Measurements from ENCODE around the gene CRB3. TPM values are rescaled to one million over a fixed set of nuclear protein-coding genes. Genes with fewer than 3 reads are reported as not detected.
A peak's percentile ranks its signal among the peaks of the same experiment; 100 is the strongest.

Gene CRB3
- total and polyA plus RNA-seq, 8 donors: 14.9 to 78.8 (median 17.9) TPM

DNA sequence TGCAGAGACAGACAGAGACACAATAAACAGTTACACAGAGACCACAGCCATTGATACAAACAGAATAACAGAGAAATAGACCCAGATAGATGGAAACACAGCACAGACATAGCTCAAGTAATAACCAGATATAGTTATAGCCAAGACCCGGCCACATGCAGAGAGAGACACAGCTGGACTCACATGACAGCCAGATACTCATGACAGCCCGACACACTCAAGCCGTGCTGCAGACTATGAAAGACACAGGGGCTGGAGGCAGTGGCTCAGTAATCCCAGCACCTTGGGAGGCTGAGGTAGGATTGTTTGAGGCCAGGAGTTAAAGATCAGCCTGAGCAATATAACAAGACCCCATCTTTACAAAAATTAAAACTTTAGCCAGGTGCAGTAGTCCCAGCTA is 19.2 kb downstream of the CRB3 start:
- Histone ChIP-seq H3K4me1 (peaks cover 0 to 14% of the 10 kb centered on the region in 2 donors), H3K4me3 (no peak overlapping the region), H3K27me3 (no peaks in the 10 kb centered on the region), H3K9me3 (no peaks in the 10 kb centered on the region), H3K36me3 (no peaks in the 10 kb centered on the region), H3K27ac (no peak overlapping the region)
- no peak for DNase-seq
- intact Hi-C loops (cut with DNase I): no loop called here
- TF ChIP-seq, protein P1, sequence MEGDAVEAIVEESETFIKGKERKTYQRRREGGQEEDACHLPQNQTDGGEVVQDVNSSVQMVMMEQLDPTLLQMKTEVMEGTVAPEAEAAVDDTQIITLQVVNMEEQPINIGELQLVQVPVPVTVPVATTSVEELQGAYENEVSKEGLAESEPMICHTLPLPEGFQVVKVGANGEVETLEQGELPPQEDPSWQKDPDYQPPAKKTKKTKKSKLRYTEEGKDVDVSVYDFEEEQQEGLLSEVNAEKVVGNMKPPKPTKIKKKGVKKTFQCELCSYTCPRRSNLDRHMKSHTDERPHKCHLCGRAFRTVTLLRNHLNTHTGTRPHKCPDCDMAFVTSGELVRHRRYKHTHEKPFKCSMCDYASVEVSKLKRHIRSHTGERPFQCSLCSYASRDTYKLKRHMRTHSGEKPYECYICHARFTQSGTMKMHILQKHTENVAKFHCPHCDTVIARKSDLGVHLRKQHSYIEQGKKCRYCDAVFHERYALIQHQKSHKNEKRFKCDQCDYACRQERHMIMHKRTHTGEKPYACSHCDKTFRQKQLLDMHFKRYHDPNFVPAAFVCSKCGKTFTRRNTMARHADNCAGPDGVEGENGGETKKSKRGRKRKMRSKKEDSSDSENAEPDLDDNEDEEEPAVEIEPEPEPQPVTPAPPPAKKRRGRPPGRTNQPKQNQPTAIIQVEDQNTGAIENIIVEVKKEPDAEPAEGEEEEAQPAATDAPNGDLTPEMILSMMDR (IDR thresholded peaks at IDR 0.05): no peak
- no peak for ATAC-seq

DNA sequence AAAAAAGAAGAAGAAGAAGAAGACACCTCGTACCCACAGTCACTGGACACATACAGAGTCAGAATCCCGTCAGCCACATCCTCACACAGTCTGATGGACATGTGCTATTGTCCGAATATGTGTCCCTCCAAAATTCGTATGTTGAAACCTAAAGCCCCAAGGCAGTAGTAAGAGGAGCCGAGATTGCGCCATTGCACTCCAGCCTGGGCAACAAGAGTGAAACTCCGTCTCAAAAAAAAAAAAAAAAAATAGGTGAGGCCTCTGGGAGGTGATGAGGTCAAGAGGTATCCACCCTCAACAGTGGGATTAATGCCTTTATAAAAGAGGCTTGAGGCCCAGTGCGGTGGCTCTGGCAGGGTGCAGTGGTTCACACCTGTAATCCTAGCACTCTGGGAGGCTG is 20.2 kb downstream of the CRB3 start:
- Histone ChIP-seq H3K4me1 (peaks cover 0 to 14% of the 10 kb centered on the region in 2 donors), H3K4me3 (no peak overlapping the region), H3K36me3 (no peaks in the 10 kb centered on the region), H3K27me3 (no peaks in the 10 kb centered on the region), H3K9me3 (no peaks in the 10 kb centered on the region), H3K27ac (no peak overlapping the region)
- ATAC-seq (peak; percentile 58), DNase-seq (no peak)
- intact Hi-C loops (cut with DNase I): no loop called here
- TF ChIP-seq, protein P1 (IDR thresholded peaks at IDR 0.05): no peak

DNA sequence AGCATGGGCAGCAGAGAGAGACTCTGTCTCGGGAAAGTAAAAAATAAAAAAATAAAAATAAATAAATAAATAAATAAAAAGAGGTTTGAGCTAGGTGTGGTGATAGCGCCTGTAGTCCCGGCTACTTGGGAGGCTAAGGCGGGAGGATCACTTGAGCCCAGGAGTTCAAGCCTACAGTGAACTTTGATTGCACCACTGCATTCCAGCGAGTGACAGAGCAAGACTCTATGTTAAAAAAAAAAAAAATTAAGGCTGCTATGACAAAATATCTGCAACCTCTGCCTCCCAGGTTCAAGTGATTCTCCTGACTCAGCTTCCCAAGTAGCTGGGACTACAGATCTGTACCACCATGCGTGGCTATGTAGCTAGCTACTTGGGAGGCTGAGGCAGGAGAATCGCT is 20.8 kb downstream of the CRB3 start:
- ATAC-seq (no peak), DNase-seq (no peak)
- Histone ChIP-seq H3K27me3 (no peaks in the 10 kb centered on the region), H3K36me3 (no peaks in the 10 kb centered on the region), H3K9me3 (no peaks in the 10 kb centered on the region), H3K4me1 (peaks cover 0 to 14% of the 10 kb centered on the region in 2 donors), H3K4me3 (no peak overlapping the region), H3K27ac (no peak overlapping the region)
- TF ChIP-seq, protein P1 (IDR thresholded peaks at IDR 0.05): no peak
- intact Hi-C loops (cut with DNase I): no loop called here

DNA sequence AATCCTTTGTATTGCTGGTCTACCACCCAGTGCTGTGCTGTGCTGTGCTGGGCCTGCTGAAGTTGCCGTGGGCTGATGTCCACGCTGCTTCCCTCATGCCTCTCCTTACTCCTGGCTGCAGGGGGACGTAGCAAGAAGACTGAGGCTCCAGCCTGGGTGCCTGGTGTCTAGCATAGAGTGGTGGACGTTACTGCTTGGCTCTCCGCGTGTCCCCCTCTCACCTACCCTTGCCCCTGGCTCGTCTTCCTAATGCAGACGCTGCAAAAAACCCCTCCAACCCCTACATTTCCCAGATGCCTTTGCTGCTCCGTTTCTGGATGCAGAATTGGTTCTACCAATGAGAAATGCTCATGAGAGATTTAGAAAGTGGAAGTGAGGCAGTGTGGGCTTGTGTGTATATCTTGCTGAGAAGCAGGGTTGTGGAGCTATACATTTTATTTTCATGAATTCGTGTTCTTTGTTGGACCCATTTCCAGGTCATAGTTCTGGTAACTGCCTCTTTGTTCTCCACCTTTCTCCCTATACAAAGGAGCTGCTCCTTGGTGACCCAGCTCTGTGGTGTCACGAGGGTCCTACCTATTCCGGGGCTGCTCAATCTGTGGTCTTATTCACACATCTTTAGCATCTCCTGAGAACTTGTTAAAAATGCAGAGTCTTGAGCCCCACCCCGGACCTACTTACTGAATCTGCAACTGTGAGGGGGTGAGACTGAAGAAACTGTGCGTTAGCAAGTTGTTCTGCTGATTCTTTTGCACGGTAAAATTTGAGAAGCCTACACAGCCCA is 25.4 kb downstream of the CRB3 start:
- intact Hi-C loops (cut with DNase I): no loop called here
- DNase-seq (no peak), ATAC-seq (no peak)
- H3K36me3 ChIP-seq: no peaks in the 10 kb centered on the region
- H3K4me3 ChIP-seq: no peak overlapping the region
- H3K9me3 ChIP-seq: peaks cover 0 to 7% of the 10 kb centered on the region in 2 donors
- TF ChIP-seq, protein P1 (IDR thresholded peaks at IDR 0.05): no peak
- no peak overlapping the region for H3K27ac ChIP-seq
- H3K4me1 ChIP-seq: no peaks in the 10 kb centered on the region
- H3K27me3 ChIP-seq: no peaks in the 10 kb centered on the region

DNA sequence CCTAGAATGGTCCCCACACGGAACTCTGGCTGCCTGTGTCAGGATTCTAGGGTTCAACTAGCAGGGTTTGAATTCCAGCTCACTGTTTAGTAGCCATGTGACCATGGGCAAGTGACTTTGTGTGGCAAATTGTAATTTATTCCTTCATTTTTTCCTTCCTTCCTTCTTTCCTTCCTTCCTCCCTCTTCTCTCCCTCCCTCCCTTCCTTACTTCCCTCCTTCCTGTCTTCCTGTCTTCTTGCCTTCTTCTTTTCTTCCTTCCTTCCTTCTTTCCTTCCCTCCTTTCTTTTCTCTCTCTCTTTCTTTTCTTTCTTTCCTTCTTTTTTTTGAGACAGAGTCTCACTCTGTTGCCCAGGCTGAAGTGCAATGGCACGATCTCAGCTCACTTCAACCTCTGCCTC is 26.1 kb downstream of the CRB3 start:
- TF ChIP-seq, protein P1 (IDR thresholded peaks at IDR 0.05): no peak
- no peaks in the 10 kb centered on the region for H3K27me3 ChIP-seq
- intact Hi-C loops (cut with DNase I): no loop called here
- H3K27ac ChIP-seq: no peak overlapping the region
- no peaks in the 10 kb centered on the region for H3K4me1 ChIP-seq
- ATAC-seq (no peak), DNase-seq (no peak)
- H3K4me3 ChIP-seq: no peak overlapping the region
- H3K36me3 ChIP-seq: no peaks in the 10 kb centered on the region
- H3K9me3 ChIP-seq: peaks cover 0 to 7% of the 10 kb centered on the region in 2 donors

Measured in left lung (tissue), 10 donors.